Cardiac fibroblast (primary cell): ENCODE data around the gene PSMA6.
"Not testable (repeated sequence)": the region's sequence is repeated elsewhere in the genome, so short reads cannot be mapped to it uniquely, and the experiment has no call there.

Source experiments
- DNase-seq, 2 donors: peaks; one replicate each; pipeline versions ENCODE4 v3.0.0 to v3.0.0-alpha.2; 2010; ENCODE audit warnings: low read depth in 2 of 2
- H3K4me3 ChIP-seq, 2 donors: replicated peaks in 1 of 2; 1 replicate in 1 of 2; 2 replicates in 1 of 2; pipeline ENCODE4 v1.5.1; 2011; ENCODE audit warnings: low read depth in 2 of 2, low read length in 2 of 2, mild to moderate bottlenecking in 2 of 2, moderate library complexity in 1 of 2
- TF ChIP-seq, protein P1 (sequence below): IDR thresholded peaks from one replicate; pipeline ENCODE4 v1.5.1; 2011; ENCODE audit warnings: low read depth, mild to moderate bottlenecking, low read length, inconsistent platforms

PSMA6 gene

DNA sequence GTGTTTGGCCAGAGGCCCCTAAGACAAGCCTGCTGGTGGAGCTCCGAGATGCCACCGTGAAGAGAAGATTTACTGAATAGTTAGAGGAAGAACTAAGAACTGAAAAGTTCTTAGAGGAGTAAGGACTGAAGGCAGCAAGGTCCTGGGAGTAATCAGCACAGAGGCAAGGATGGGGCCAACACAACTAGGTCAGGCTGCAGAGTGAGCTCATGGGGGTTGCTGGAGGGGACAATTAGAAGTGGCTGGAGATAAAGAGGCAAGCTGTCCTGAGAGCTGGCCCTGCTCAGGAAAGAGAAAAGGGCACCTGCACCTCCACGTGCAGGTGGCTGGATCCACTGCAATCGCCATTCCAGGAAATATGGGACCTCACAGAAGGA, 59.7 kb downstream of the PSMA6 start:
- no peak overlapping the region for H3K4me3 ChIP-seq
- no peak for DNase-seq
- TF ChIP-seq, protein P1, sequence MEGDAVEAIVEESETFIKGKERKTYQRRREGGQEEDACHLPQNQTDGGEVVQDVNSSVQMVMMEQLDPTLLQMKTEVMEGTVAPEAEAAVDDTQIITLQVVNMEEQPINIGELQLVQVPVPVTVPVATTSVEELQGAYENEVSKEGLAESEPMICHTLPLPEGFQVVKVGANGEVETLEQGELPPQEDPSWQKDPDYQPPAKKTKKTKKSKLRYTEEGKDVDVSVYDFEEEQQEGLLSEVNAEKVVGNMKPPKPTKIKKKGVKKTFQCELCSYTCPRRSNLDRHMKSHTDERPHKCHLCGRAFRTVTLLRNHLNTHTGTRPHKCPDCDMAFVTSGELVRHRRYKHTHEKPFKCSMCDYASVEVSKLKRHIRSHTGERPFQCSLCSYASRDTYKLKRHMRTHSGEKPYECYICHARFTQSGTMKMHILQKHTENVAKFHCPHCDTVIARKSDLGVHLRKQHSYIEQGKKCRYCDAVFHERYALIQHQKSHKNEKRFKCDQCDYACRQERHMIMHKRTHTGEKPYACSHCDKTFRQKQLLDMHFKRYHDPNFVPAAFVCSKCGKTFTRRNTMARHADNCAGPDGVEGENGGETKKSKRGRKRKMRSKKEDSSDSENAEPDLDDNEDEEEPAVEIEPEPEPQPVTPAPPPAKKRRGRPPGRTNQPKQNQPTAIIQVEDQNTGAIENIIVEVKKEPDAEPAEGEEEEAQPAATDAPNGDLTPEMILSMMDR: no peak

DNA sequence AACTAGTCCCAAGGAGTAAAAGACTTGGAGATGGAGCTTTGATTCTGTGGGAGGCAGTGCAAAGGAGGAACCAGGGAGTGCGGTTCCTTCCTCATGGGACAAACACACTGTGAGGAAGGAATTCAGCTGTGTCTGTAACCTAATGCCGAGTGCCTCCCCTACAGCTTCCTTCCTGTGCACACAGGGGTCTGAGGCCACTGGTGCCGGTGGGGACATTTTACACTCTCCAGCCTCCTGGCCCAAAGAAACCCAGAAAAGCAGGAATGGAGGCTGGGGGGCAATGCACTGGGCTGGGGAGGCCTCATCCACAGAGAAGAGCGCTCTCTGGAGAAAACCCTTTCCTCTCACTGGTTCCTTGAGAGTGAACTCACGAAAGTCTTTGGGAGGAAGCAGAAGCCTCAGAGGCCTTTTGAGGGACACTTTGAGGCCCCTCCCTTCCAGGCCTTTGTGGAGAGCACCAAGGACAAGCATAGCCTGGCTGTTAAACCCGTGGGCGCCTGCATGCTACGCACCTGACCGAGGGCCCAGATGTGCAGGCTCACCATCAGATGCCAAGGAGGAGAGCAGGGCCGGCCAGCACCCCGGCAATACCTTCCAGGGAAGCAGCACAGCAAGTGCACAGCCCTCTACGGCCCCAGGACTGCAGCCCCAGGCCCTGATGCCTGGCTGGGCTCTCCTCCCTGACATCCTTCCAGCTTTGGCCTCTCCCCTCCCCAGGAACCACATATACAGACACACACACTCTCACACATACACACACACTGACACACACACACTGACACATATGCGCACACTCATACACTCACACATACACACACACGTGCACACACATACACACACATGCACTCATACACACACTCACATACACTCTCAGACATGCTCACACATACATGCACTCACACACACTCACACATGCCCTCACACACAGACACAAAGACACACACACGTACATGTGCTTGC, 60.4 kb downstream of the PSMA6 start:
- no peak for DNase-seq
- TF ChIP-seq, protein P1: no peak
- no peak overlapping the region for H3K4me3 ChIP-seq

DNA sequence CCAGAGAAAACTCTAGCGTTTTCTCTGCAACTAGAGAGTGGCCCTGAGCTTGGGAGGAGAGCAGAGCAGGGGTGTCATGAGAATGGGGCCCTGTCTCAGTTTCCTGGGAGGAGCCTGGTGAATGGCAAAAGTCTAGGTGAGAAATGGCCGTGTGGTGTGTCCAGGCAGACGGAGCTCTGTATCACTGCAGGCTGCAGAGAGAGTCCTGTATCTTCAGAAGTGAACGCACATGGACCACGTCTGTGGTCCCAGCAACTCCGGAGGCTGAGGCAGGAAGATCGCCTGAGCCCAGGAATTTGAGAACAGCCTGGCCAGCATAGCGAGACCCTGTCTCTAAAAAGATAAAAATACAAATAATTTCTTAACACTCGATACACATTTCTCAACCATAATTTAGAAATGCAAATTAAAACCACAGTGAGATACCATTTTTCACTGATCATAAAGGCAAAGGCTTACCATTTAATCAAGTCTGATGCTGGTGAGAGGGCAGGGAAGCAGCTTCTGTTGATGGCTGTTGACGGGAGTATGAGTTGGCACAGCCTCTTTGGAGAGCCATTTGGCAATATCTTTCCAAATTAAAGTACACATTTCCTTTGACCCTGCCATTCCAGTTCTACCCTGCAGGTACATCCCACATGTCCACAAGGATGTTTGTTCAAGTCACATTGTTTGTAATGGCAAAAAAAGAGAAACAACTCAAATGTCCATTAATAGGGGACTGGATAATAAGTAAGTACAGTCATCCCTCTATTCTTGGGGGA, 61.4 kb downstream of the PSMA6 start:
- TF ChIP-seq, protein P1: no peak
- H3K4me3 ChIP-seq: no peak overlapping the region
- DNase-seq: no peak

DNA sequence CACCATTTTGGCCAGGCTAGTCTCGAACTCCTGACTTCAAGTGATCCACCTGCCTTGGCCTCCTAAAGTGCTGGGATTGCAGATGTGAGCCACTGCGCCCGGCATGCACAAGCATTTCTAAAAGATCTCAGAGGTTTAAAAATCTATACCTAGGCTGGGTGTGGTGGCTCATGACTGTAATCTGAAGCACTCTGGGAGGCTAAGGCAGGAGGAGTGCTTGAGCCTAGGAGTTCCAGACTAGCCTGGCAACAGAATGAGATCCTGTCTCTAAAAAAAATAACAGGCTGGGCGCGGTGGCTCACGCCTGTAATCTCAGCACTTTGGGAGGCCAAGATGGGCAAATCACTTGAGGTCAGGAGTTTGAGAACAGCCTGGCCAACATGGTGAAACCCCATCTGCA, 63.1 kb downstream of the PSMA6 start:
- not testable (repeated sequence) for DNase-seq, H3K4me3 ChIP-seq

DNA sequence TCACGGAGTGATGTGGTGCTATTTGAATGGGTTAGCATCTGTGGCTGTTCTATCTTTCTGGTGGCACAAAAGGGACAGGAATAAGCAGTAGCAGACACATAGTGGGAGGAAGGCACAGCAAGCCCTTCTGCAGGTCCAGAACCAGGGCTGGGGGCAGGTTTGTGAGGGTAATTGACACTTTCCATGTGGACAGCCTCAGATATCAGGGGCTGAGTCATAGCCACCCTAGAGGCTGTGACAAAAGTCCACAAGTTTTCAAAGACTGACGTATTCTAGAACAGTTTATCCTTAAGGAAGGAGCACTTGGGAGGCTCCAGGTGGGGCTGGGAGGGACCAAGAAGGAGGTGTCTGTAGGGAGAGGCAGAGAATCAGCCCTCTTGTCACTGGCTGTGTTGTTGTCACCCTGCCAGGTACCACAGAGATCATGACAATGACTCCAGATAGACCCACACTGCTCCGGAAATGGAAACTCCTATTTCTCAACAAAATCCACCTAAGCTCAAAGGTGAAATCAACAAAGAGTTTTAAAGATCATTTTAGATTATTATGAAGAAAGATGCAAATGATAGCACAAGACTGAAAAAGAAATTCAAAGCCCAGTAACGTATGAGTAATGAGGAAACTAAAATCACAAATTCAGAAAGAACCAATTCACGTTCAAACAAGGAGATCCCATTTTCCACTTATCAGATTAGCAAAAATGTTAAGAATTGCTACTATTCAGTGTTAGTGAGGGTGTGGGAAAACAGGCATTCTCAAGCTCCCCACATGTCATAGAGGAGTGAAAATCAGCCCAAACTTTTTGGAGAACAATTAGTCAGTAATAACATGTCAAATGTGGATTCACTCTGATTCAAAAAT, 64.0 kb downstream of the PSMA6 start:
- DNase-seq: peak; percentile 78 to 83
- no peak overlapping the region for H3K4me3 ChIP-seq
- TF ChIP-seq, protein P1: no peak

DNA sequence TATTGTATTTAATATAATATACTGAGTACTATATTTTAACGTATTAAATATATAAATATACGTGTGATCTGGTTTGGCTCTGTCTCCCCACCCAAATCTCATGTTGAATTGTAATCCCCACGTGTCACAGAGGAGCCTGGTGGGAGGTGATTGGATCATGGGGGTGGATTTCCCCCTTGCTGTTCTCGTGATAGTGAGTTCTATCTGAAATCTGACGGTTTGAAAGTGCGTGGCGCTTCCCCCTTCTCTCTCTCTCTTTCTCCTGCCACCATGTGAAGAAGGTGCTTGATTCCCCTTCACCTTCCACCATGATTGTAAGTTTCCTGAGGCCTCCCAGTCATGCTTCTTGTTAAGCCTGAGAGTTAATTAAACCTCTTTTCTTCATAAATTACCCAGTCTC, 67.5 kb downstream of the PSMA6 start:
- H3K4me3 ChIP-seq, DNase-seq: not testable (repeated sequence)

DNA sequence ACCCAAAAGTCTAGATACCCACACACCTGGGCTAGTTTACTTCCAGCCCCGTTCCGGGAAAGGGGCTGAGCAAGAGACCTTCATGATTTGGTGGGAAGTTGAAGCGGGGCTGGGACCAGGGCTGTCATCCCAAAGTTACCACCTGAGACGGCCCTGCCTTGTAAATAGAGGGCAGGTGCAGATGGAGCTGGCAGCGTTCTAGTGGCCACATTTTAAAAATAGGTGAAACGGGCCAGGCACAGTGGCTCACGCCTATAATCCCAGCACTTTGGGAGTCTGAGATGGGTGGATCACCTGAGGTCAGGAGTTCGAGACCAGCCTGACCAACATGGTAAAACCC, 68.9 kb downstream of the PSMA6 start:
- DNase-seq: no peak
- TF ChIP-seq, protein P1: no peak
- no peak overlapping the region for H3K4me3 ChIP-seq
